Nephron progenitor cell (in vitro differentiated cells): Measurements from ENCODE around the gene CCDC183.
A peak's percentile ranks its signal among the peaks of the same experiment; 100 is the strongest.
"Not testable (repeated sequence)": the region's sequence is repeated elsewhere in the genome, so short reads cannot be mapped to it uniquely, and the experiment has no call there.

ENCODE experiments used
- DNase-seq: peaks from one replicate; pipeline ENCODE4 v3.0.0; 2021
- H3K27ac Mint-ChIP-seq: 2 replicates; pipeline ENCODE4 v1.8.0; 2021; ENCODE audit warnings: mild to moderate bottlenecking, moderate library complexity, mixed read lengths
- H3K27me3 Mint-ChIP-seq: 2 replicates; pipeline ENCODE4 v1.8.0; 2021; ENCODE audit warnings: mild to moderate bottlenecking, low read depth, mixed read lengths; ENCODE audit not compliant: poor library complexity
- H3K36me3 Mint-ChIP-seq: 2 replicates; pipeline ENCODE4 v1.8.0; 2021; ENCODE audit warnings: low read depth, mixed read lengths
- H3K4me1 Mint-ChIP-seq: 2 replicates; pipeline ENCODE4 v1.8.0; 2021; ENCODE audit warnings: mixed read lengths
- H3K4me3 Mint-ChIP-seq: 2 replicates; pipeline ENCODE4 v1.8.0; 2021; ENCODE audit warnings: mild to moderate bottlenecking, moderate library complexity, mixed read lengths
- H3K9me3 Mint-ChIP-seq: 2 replicates; pipeline ENCODE4 v1.8.0; 2021; ENCODE audit warnings: mild to moderate bottlenecking, moderate library complexity, mixed read lengths
- TF ChIP-seq, protein P1 (sequence below): fragments of 200-600 bp; sonication (generic); IDR thresholded peaks from 2 replicates; pipeline ENCODE4 v1.5.0; 2021; ENCODE audit warnings: antibody characterized with exemption

CCDC183 gene

DNA sequence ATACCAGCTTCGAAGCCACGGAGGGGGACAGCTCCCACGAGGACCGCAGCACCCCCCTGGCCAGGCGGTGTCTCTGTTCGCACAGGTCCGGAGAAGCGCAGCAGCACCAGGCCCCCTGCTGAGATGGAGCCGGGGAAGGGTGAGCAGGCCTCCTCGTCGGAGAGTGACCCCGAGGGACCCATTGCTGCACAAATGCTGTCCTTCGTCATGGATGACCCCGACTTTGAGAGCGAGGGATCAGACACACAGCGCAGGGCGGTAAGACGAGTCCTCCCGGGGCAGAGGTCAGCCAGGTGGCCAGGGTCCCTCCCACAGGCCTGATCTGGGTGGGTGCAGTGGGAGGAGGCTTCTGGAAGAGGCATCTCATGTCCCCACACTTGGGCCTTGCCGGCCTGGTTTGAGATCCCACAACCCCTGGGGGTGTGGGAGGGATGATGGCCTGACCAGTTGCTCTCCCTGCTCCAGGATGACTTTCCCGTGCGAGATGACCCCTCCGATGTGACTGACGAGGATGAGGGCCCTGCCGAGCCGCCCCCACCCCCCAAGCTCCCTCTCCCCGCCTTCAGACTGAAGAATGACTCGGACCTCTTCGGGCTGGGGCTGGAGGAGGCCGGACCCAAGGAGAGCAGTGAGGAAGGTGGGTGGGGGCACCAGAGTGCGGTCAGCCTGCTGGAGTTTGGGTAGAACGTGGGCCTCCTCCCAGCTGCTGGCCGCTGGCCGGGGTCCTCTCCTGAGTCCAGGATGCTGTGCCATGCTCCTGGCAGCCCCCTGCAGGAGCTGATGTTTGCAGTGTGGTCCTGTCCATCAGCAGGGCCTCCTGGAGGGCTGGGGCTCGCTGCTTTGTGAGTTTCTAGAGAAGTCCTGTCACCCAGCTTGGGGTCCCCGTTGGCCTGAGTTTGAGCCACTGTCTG, 43.3 kb downstream of the CCDC183 start:
- no peaks in the 10 kb centered on the region for H3K9me3 Mint-ChIP-seq
- TF ChIP-seq, protein P1, sequence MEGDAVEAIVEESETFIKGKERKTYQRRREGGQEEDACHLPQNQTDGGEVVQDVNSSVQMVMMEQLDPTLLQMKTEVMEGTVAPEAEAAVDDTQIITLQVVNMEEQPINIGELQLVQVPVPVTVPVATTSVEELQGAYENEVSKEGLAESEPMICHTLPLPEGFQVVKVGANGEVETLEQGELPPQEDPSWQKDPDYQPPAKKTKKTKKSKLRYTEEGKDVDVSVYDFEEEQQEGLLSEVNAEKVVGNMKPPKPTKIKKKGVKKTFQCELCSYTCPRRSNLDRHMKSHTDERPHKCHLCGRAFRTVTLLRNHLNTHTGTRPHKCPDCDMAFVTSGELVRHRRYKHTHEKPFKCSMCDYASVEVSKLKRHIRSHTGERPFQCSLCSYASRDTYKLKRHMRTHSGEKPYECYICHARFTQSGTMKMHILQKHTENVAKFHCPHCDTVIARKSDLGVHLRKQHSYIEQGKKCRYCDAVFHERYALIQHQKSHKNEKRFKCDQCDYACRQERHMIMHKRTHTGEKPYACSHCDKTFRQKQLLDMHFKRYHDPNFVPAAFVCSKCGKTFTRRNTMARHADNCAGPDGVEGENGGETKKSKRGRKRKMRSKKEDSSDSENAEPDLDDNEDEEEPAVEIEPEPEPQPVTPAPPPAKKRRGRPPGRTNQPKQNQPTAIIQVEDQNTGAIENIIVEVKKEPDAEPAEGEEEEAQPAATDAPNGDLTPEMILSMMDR = no peak
- H3K27ac Mint-ChIP-seq = peak overlapping the region; percentile 91
- no peaks in the 10 kb centered on the region for H3K27me3 Mint-ChIP-seq
- no peak for DNase-seq
- H3K4me3 Mint-ChIP-seq = peak overlapping the region; percentile 33
- peaks cover 34% of the 10 kb centered on the region for H3K4me1 Mint-ChIP-seq
- H3K36me3 Mint-ChIP-seq = no peaks in the 10 kb centered on the region

DNA sequence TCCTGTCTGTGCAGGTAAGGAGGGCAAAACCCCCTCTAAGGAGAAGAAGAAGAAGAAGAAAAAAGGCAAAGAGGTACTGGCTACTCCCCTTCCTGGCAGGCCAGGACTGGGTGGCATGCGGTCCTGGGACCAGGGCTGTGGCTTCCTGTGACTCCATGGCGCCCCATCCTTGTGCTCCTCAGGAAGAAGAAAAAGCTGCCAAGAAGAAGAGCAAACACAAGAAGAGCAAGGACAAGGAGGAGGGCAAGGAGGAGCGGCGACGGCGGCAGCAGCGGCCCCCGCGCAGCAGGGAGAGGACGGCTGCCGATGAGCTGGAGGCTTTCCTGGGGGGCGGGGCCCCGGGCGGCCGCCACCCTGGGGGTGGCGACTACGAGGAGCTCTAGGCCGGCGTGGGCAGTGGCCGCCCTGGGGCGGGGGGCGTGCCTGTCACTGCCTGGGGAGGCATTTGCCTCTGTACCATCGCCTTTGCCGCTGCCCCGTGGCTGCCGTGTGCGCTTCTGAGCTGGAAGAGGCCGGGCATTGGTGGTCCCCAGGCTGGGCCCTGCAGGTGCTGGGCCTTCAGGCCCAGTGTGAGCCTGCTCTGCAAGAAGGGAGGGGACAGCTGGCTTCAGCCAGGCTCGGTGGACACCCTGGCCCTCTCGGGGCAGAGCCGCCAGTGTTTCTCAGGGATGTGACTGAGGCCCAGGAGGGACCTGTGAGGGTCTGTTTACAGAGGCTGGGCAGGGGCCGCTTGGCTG, 44.2 kb downstream of the CCDC183 start:
- H3K27ac Mint-ChIP-seq = peak overlapping the region; percentile 91

DNA sequence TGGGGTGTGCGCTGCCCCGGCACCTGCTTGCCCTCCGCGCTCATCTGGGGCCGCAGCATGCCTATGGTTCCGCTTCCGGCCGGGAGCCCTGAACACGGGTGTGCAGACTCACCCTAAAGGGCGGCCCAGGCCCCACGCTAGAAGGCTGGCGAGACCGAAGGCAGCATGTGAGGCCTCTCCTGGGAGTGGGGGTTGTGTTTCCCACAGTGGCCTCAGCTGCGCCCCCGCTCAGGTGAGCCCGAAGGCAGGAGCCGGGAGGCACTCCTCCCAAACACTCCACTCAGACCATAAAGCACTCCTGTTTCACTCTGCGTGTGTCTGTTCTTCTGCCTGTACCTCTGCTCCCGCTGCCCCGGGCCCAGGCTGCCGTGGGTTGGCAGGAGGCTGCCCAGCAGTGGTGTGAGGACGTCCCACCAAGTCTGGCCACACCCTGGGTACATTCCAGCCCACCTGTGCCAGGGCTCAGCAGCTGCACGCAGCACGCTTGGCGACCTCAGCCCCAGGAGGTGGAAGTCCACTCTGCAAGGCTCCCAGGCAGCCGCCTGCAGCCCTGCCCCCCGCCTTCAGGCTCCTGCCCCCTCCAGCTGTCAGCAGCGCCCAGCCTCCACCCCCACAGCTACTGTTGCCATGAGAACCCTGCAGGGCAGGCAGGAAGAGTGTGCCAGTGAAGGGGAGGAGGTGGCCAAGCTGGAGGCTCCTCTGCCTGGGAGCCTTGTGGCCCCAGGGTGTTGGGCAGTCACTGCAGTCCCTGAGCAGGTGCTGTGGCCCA, 44.9 kb downstream of the CCDC183 start:
- Mint-ChIP-seq H3K27me3 (no peaks in the 10 kb centered on the region), H3K4me3 (no peak overlapping the region), H3K9me3 (no peaks in the 10 kb centered on the region), H3K27ac (peak overlapping the region; percentile 83), H3K4me1 (peaks cover 34% of the 10 kb centered on the region), H3K36me3 (no peaks in the 10 kb centered on the region)
- TF ChIP-seq, protein P1 = no peak
- DNase-seq = peak; percentile 55

More for the DNA sequence above, 44.2 kb downstream of the CCDC183 start:
- H3K4me1 Mint-ChIP-seq = peaks cover 34% of the 10 kb centered on the region
- H3K36me3 Mint-ChIP-seq = no peaks in the 10 kb centered on the region
- no peaks in the 10 kb centered on the region for H3K27me3 Mint-ChIP-seq
- no peaks in the 10 kb centered on the region for H3K9me3 Mint-ChIP-seq
- peak; percentile 42 for DNase-seq
- H3K4me3 Mint-ChIP-seq = peak overlapping the region; percentile 33
- TF ChIP-seq, protein P1 = no peak

DNA sequence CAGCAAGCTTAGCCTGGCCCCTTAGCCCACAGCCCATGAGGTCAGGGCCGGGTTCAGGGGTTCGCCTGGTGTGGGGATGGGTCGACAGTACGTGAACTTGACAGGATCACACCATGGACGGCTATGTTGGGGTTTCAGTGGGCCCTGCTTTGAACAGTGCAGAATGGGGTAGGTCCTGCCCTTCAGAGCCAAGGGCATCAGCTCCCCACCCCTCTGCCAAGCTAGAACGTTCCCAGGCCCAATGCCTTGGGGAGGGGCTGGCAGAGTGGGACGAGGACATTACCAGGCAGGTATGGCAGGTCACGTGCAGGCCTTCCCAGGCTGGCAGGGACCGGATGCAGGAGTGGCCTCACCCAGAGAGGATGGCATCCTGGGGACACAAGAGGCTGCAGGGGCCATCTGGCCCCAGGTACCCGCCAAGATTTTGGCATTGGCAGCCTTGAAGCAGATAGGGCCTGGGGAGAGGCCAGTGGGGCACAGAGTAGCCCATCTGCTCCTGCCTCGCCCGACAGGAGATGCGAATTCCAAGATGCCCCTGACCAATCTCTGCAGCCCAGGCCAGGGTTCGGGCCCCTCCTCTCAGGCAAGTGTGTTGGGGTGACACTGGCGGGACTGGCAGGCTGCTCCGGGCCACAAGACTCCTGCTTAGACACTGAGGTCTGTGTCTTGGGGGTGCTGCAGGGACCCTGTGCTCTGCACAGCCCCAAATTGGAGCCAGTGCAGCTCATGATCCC, 45.7 kb downstream of the CCDC183 start:
- DNase-seq, H3K36me3 Mint-ChIP-seq, H3K27me3 Mint-ChIP-seq, H3K9me3 Mint-ChIP-seq, H3K27ac Mint-ChIP-seq: not testable (repeated sequence)
- H3K4me3 Mint-ChIP-seq = peak overlapping the region; percentile 60
- peaks cover 34% of the 10 kb centered on the region for H3K4me1 Mint-ChIP-seq

DNA sequence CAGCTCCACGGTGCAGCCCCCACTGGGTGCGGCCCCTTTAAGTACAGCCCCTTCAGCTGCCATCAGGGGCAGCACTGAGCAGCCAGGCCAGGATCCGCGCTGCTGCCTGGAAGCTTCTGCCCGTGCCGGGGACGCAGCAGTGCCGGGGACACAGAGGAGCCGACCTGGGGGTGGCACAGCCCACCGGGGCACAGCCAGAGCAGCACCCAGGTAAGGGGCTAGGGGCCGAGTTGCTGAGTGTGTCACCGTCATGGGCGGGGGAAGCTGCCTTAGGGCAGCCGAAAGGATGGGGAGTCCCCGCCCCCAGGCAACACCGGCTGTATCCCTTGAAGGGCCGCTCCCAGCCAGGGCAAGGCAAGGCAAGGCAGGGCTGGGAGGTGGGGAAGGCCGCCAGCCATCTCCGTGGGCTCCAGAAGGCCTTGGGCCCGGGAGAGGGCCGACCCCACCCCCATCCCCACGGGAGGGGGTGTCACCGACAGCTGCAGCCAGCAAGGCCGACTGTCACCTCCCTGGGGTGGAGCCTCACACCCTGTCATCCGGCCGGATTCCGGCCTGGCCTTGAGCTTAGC, 46.3 kb downstream of the CCDC183 start, which contains the start of gene AJM1:
Gene AJM1, plus strand, starts transcription at position 99 of the 569 bp plus-strand sequence. CDS start 1,937 bp downstream, outside the sequence.
- Mint-ChIP-seq H3K4me3 (peak within 1 kb of the TSS; percentile 60), H3K4me1 (peaks cover 34% of the 10 kb centered on the region)
- H3K27me3 Mint-ChIP-seq, H3K36me3 Mint-ChIP-seq, H3K27ac Mint-ChIP-seq, H3K9me3 Mint-ChIP-seq: not testable (repeated sequence)
- DNase-seq = peak; percentile 82
- TF ChIP-seq, protein P1 = peak; percentile 86

DNA sequence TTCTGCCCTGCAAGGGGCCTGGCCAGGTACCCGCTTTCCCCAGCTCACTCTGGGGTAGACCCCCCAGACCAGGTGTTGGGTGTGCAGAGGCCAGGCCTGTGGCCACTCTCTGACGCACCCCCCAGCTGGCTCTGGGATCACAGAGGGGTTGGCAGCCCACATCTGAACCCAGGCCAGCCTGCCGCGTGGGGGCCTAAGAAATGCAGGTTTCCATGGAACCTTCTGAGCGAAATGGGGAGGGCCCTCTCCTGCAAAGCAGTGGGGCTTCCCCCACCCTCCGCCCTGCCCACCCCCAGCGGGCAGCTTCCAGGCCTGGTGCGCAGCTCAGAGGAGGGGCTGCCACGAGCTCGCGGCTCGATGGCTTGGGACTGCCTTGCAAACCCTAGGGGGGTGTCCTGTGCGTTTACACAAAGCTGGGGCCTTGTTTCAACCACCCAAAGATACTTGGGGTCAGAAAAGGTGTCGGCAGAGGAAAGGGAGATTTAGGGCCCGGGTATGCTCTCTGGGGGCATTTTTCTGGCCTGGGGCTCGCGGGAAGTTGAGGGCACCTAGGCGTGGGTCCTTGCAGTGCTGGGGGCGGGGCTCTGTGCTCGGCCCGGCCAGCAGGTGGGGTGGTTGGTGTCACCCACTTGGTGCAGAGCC, 47.1 kb downstream of the CCDC183 start:
- not testable (repeated sequence) for H3K36me3 Mint-ChIP-seq, H3K27me3 Mint-ChIP-seq, H3K27ac Mint-ChIP-seq, DNase-seq, H3K9me3 Mint-ChIP-seq, H3K4me3 Mint-ChIP-seq
- peaks cover 34% of the 10 kb centered on the region for H3K4me1 Mint-ChIP-seq
